ENCODE measurements around the gene CATSPER4. TPM values are rescaled to one million over a fixed set of nuclear protein-coding genes. Genes with fewer than 3 reads are reported as not detected.

Gene CATSPER4
- total and polyA plus RNA-seq, 2 of the 13 experiments (the other 11 are each of a cell fraction or from before 2014, with no cell fraction given) = not detected

- TF ChIP-seq ZNF260 (CRISPR knock-in tag; IDR thresholded peaks at IDR 0.05; ENCODE audit: borderline replicate concordance, low read depth) (no peak), KLF16 (CRISPR knock-in tag; IDR thresholded peaks at IDR 0.05) (peak in 1 of 2 experiments; percentile 88; a peak in 2 of 4 replicates), ZMYM2 (CRISPR knock-in tag; IDR thresholded peaks at IDR 0.05) (peak; percentile 67), ZNF850 (CRISPR knock-in tag; conservative IDR thresholded peaks at IDR 0.05) (no peak), ZNF574 (CRISPR knock-in tag; IDR thresholded peaks at IDR 0.05) (peak; percentile 90), ZNF232 (CRISPR knock-in tag; IDR thresholded peaks at IDR 0.05; ENCODE audit: borderline replicate concordance) (no peak; the same call in 1 of the 2 replicates), ISX (CRISPR knock-in tag; conservative IDR thresholded peaks at IDR 0.05) (peak; percentile 85), PATZ1 (CRISPR knock-in tag; IDR thresholded peaks at IDR 0.05) (peak; percentile 80), HINFP (CRISPR knock-in tag; IDR thresholded peaks at IDR 0.05; ENCODE audit: low read depth) (peak; percentile 74; the same call in 1 of the 2 replicates), ZFP91 (CRISPR knock-in tag; IDR thresholded peaks at IDR 0.05; ENCODE audit: borderline replicate concordance) (peak; percentile 92), EEA1 (CRISPR knock-in tag; IDR thresholded peaks at IDR 0.05; ENCODE audit: borderline replicate concordance) (0 out of 2 replicates have a peak, but pooled peaks have one; percentile 73), NAIF1 (CRISPR knock-in tag; IDR thresholded peaks at IDR 0.05; ENCODE audit: borderline replicate concordance) (no peak), MTERF4 (CRISPR knock-in tag; IDR thresholded peaks at IDR 0.05) (peak; percentile 57; the same call in 1 of the 2 replicates), BHLHE40 (IDR thresholded peaks at IDR 0.05; ENCODE audit: low read length) (peak; percentile 74), RELA (CRISPR knock-in tag; IDR thresholded peaks at IDR 0.05) (0 out of 2 replicates have a peak, but pooled peaks have one; percentile 66), JUND (CRISPR knock-in tag; IDR thresholded peaks at IDR 0.05) (peak; percentile 98), HNF1B (CRISPR knock-in tag; IDR thresholded peaks at IDR 0.05) (peak; percentile 88)
Measured at GRCh38 chr1:26169669-26170471, 20.5 kb upstream of the CATSPER4 start, which contains the start of gene ZNF593 (continued).
